LNCaP clone FGC (cell line): ENCODE measurements around the gene ADGRL3.

ENCODE experiments used
- DNase-seq: peaks from one replicate; pipeline ENCODE4 v3.0.0-alpha.2; 2011; ENCODE audit warnings: low read depth
- H3K4me3 ChIP-seq: 2 replicates; pipeline ENCODE4 v1.5.1; 2011; ENCODE audit warnings: mild to moderate bottlenecking, low read depth, low read length, control low read depth
- CTCF ChIP-seq: IDR thresholded peaks from 2 replicates; pipeline ENCODE4 v1.5.1; 2012; ENCODE audit warnings: mild to moderate bottlenecking; ENCODE audit not compliant: control insufficient read depth, insufficient read depth; ENCODE audit errors: extremely low read depth

ADGRL3 gene

GRCh38 chr4:62119195-62119594, 919.1 kb downstream of the ADGRL3 start:
- H3K4me3 ChIP-seq, result no peak overlapping the region
- no peak for TF ChIP-seq CTCF
- no peak for DNase-seq

- H3K4me3 ChIP-seq, result no peak overlapping the region
- TF ChIP-seq CTCF, result no peak
- DNase-seq, result no peak
These were observed 926.1 kb downstream of the ADGRL3 start for GRCh38 chr4:62126064-62126732.
